HepG2 (cell line): ENCODE data around the gene MTSS2. TPM values are rescaled to one million over a fixed set of nuclear protein-coding genes. Genes with fewer than 3 reads are reported as not detected.
A peak's percentile ranks its signal among the peaks of the same experiment; 100 is the strongest.

Experiments used
- ATM ChIP-seq: fragments of 450-650 bp; IDR thresholded peaks from 2 replicates; pipeline ENCODE4 v1.7.1; 2017; ENCODE audit warnings: mild to moderate bottlenecking, borderline replicate concordance
- CSRNP1 ChIP-seq: sonication (generic); formaldehyde crosslinking; IDR thresholded peaks from 2 replicates; pipeline ENCODE4 v1.8.1; 2023; ENCODE audit warnings: mild to moderate bottlenecking, missing genetic modification reagents
- HOXA3 ChIP-seq: sonication (generic); formaldehyde crosslinking; IDR thresholded peaks from 2 replicates; pipeline ENCODE4 v1.5.0; 2020; ENCODE audit warnings: missing genetic modification reagents
- LRRFIP1 ChIP-seq: sonication (generic); formaldehyde crosslinking; conservative IDR thresholded peaks from 2 replicates; pipeline ENCODE4 v1.4.0; 2020; ENCODE audit warnings: missing genetic modification reagents
- MBNL3 ChIP-seq: fragments of 250-450 bp; sonication (Bioruptor Pico); conservative IDR thresholded peaks from 2 replicates; pipeline ENCODE4 v1.8.0; 2022; ENCODE audit warnings: mild to moderate bottlenecking, inconsistent platforms
- NR1H2 ChIP-seq: sonication (generic); formaldehyde crosslinking; IDR thresholded peaks from 2 replicates; pipeline ENCODE4 v1.8.1; 2022; ENCODE audit warnings: low read depth, missing genetic modification reagents, borderline replicate concordance
- SALL1 ChIP-seq: sonication (generic); formaldehyde crosslinking; IDR thresholded peaks from 2 replicates; pipeline ENCODE4 v1.8.0; 2022; ENCODE audit warnings: mild to moderate bottlenecking, missing genetic modification reagents
- SRF ChIP-seq: IDR thresholded peaks from 2 replicates; pipeline ENCODE4 v1.6.1; 2011; ENCODE audit warnings: mild to moderate bottlenecking, low read depth, low read length, moderate library complexity
- TCF7 ChIP-seq: sonication (generic); IDR thresholded peaks from 2 replicates; pipeline ENCODE4 v1.6.1; 2016; ENCODE audit warnings: antibody characterized with exemption, low read depth
- TERF1 ChIP-seq: sonication (generic); formaldehyde crosslinking; IDR thresholded peaks from 2 replicates; pipeline ENCODE4 v1.8.0; 2022; ENCODE audit warnings: mild to moderate bottlenecking, missing genetic modification reagents, moderate library complexity
- ZNF431 ChIP-seq: sonication (generic); formaldehyde crosslinking; IDR thresholded peaks from 2 replicates; pipeline ENCODE4 v1.9.0; 2022; ENCODE audit warnings: missing genetic modification reagents, low read depth, mild to moderate bottlenecking, borderline replicate concordance
- ZNF432 ChIP-seq: sonication (generic); formaldehyde crosslinking; IDR thresholded peaks from 2 replicates; pipeline ENCODE4 v1.5.0; 2020; ENCODE audit warnings: missing genetic modification reagents, mild to moderate bottlenecking, borderline replicate concordance
- ZNF615 ChIP-seq: sonication (generic); formaldehyde crosslinking; IDR thresholded peaks from 2 replicates; pipeline ENCODE4 v1.5.0; 2020; ENCODE audit warnings: mild to moderate bottlenecking, missing genetic modification reagents, borderline replicate concordance
- ZNF776 ChIP-seq: sonication (generic); formaldehyde crosslinking; IDR thresholded peaks from 2 replicates; pipeline ENCODE4 v1.4.0; 2020; ENCODE audit warnings: mild to moderate bottlenecking, missing genetic modification reagents
- ZZZ3 ChIP-seq: sonication (generic); formaldehyde crosslinking; IDR thresholded peaks from 2 replicates; pipeline ENCODE4 v1.4.0; 2020; ENCODE audit warnings: missing genetic modification reagents, mild to moderate bottlenecking, borderline replicate concordance
- polyA plus RNA-seq, 8 experiments: library from polyadenylated mRNA; depleted of rRNA in 3 of 8; stranded (reverse) in 7 of 8; unstranded in 1 of 8; fragments of >200 nt; fragmentation: Illumina TruSeq in 4 of 8; extraction: Trizol in 4 of 8; gene quantifications; 2 replicates each; pipeline versions ENCODE4 v1.2.1 to v1.2.3, GENCODE V29; 2011 to 2016; ENCODE audit warnings: low read depth in 4 of 8, missing spikeins in 1 of 8, mixed read lengths in 1 of 8; ENCODE audit not compliant: insufficient read depth in 1 of 8
- total RNA-seq, 5 experiments: library from RNA; depleted of rRNA; stranded (reverse); fragments of >200 nt; fragmentation: Illumina TruSeq; extraction: Trizol; gene quantifications; 2 replicates each; pipeline ENCODE4 v1.2.3, GENCODE V29; 2016; ENCODE audit warnings: low read depth in 1 of 5
- TF ChIP-seq, protein P1 (sequence below): IDR thresholded peaks from 2 replicates; pipeline ENCODE4 v1.4.0; 2020; ENCODE audit warnings: mild to moderate bottlenecking, missing genetic modification reagents
- TF ChIP-seq, protein P2 (sequence below): sonication (generic); formaldehyde crosslinking; IDR thresholded peaks from 2 replicates; pipeline ENCODE4 v1.4.0; 2020; ENCODE audit warnings: missing genetic modification reagents

MTSS2 gene
- total and polyA plus RNA-seq, 2 of the 13 experiments (the other 11 are each of a cell fraction or from before 2014, with no cell fraction given): 132 to 242 TPM

DNA sequence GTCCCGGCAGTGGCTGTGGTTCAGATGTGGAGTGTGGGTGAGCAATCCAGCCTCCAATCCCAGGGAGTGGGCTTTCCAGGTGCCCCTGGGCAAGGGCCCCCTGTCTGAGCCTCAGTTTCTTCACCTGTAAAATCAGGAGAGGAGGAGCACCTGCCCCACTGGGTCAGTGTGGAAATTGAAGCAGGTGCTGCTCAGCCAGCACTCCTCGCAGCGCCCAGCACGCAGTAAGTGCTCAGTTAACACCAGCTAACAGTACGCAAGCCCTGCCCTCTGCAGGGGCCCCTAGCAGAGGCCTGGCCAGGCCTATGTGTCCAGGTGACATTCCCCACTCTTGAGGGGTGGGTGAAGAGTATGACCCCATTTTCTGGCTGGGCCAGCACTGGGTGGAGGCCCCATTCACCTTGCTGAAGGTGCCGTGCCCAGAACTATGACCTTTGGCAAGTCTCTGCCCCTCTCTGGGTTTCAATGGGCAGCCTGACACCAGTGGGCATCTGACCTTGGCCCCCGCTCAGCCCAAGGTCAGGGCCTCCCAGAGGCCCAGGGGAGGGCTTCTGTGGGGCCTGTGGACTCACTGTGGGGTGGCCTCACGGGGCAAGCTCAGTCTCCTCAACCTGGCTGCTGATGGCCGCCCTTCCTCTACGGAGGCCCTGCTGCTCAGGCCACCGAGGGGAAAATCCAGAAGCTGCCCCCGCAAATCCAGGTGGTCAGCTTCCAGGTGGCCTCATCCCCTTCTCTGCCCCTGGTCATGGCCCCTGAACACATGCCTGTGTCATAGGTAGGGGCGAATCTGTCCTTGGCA is 2.5 kb downstream of the MTSS2 start (continued):
- TF ChIP-seq, protein P1, sequence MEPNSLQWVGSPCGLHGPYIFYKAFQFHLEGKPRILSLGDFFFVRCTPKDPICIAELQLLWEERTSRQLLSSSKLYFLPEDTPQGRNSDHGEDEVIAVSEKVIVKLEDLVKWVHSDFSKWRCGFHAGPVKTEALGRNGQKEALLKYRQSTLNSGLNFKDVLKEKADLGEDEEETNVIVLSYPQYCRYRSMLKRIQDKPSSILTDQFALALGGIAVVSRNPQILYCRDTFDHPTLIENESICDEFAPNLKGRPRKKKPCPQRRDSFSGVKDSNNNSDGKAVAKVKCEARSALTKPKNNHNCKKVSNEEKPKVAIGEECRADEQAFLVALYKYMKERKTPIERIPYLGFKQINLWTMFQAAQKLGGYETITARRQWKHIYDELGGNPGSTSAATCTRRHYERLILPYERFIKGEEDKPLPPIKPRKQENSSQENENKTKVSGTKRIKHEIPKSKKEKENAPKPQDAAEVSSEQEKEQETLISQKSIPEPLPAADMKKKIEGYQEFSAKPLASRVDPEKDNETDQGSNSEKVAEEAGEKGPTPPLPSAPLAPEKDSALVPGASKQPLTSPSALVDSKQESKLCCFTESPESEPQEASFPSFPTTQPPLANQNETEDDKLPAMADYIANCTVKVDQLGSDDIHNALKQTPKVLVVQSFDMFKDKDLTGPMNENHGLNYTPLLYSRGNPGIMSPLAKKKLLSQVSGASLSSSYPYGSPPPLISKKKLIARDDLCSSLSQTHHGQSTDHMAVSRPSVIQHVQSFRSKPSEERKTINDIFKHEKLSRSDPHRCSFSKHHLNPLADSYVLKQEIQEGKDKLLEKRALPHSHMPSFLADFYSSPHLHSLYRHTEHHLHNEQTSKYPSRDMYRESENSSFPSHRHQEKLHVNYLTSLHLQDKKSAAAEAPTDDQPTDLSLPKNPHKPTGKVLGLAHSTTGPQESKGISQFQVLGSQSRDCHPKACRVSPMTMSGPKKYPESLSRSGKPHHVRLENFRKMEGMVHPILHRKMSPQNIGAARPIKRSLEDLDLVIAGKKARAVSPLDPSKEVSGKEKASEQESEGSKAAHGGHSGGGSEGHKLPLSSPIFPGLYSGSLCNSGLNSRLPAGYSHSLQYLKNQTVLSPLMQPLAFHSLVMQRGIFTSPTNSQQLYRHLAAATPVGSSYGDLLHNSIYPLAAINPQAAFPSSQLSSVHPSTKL (CRISPR knock-in tag): peak; percentile 69
- TF ChIP-seq NR1H2 (CRISPR knock-in tag): no peak
- TF ChIP-seq ATM: no peak
- peak; percentile 48 for TF ChIP-seq SALL1 (CRISPR knock-in tag)
- TF ChIP-seq LRRFIP1 (CRISPR knock-in tag): no peak
- TF ChIP-seq CSRNP1 (CRISPR knock-in tag): 0 out of 2 replicates have a peak, but pooled peaks have one; percentile 3
- TF ChIP-seq ZNF615 (CRISPR knock-in tag): no peak
- TF ChIP-seq SRF: no peak
- no peak for TF ChIP-seq TERF1 (CRISPR knock-in tag)
- no peak for TF ChIP-seq ZNF431
- TF ChIP-seq, protein P2, sequence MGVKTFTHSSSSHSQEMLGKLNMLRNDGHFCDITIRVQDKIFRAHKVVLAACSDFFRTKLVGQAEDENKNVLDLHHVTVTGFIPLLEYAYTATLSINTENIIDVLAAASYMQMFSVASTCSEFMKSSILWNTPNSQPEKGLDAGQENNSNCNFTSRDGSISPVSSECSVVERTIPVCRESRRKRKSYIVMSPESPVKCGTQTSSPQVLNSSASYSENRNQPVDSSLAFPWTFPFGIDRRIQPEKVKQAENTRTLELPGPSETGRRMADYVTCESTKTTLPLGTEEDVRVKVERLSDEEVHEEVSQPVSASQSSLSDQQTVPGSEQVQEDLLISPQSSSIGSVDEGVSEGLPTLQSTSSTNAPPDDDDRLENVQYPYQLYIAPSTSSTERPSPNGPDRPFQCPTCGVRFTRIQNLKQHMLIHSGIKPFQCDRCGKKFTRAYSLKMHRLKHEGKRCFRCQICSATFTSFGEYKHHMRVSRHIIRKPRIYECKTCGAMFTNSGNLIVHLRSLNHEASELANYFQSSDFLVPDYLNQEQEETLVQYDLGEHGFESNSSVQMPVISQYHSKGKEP (CRISPR knock-in tag): no peak
- peak; percentile 69 for TF ChIP-seq HOXA3 (CRISPR knock-in tag)
- no peak for TF ChIP-seq ZNF432 (CRISPR knock-in tag)
- TF ChIP-seq TCF7: no peak
- no peak for TF ChIP-seq MBNL3 (CRISPR knock-in tag)
- no peak for TF ChIP-seq ZNF776 (CRISPR knock-in tag)
- no peak for TF ChIP-seq ZZZ3 (CRISPR knock-in tag)
